GM23338 (cell line): ENCODE measurements around the gene NFKBIA. TPM values are rescaled to one million over a fixed set of nuclear protein-coding genes. Genes with fewer than 3 reads are reported as not detected.

Experiments
- ATAC-seq: fragments of 200-7000 bp; cut with Tn5 transposase; 3 replicates; pipeline ENCODE4 v1.9.1; 2020
- DNase-seq: peaks from one replicate; pipeline ENCODE4 v3.0.0-alpha.2; 2015; ENCODE audit warnings: low spot score
- H2AFZ ChIP-seq: fragments of 200-600 bp; sonication (generic); 2 replicates; pipeline ENCODE4 v1.8.0; 2016; ENCODE audit warnings: antibody characterized with exemption, mild to moderate bottlenecking, moderate library complexity
- H3F3A ChIP-seq: fragments of 200-600 bp; sonication (generic); replicated peaks from 2 replicates; pipeline ENCODE4 v1.8.0; 2017; ENCODE audit warnings: antibody characterized with exemption, mixed run types, low read depth
- H3K27ac ChIP-seq: fragments of 200-600 bp; sonication (generic); 2 replicates; pipeline ENCODE4 v1.6.1; 2016; ENCODE audit warnings: low read depth
- H3K27me3 ChIP-seq: fragments of 200-600 bp; sonication (generic); 2 replicates; pipeline ENCODE4 v1.8.0; 2016; ENCODE audit warnings: mild to moderate bottlenecking, mixed run types, moderate library complexity; ENCODE audit not compliant: insufficient read depth
- H3K36me3 ChIP-seq: fragments of 200-600 bp; sonication (generic); 2 replicates; pipeline ENCODE4 v1.8.0; 2016; ENCODE audit warnings: mild to moderate bottlenecking; ENCODE audit not compliant: insufficient read depth
- H3K4me1 ChIP-seq: fragments of 200-600 bp; sonication (generic); 2 replicates; pipeline ENCODE4 v1.8.0; 2016; ENCODE audit warnings: mild to moderate bottlenecking, moderate library complexity; ENCODE audit not compliant: insufficient read depth
- H3K4me2 ChIP-seq: fragments of 200-600 bp; sonication (generic); 2 replicates; pipeline ENCODE4 v1.7.1; 2017; ENCODE audit warnings: mixed run types
- H3K4me3 ChIP-seq: fragments of 200-600 bp; sonication (generic); 2 replicates; pipeline ENCODE4 v1.6.1; 2016; ENCODE audit warnings: mixed run types
- H3K79me2 ChIP-seq: fragments of 200-600 bp; sonication (generic); replicated peaks from 2 replicates; pipeline ENCODE4 v1.8.0; 2017; ENCODE audit warnings: mild to moderate bottlenecking; ENCODE audit not compliant: insufficient read depth
- H3K9me2 ChIP-seq: fragments of 200-600 bp; sonication (generic); 2 replicates; pipeline ENCODE4 v1.8.0; 2017; ENCODE audit not compliant: insufficient read depth
- H4K20me1 ChIP-seq: fragments of 200-600 bp; sonication (generic); replicated peaks from 2 replicates; pipeline ENCODE4 v1.8.0; 2017; ENCODE audit warnings: mild to moderate bottlenecking; ENCODE audit not compliant: insufficient read depth
- H3K27ac Mint-ChIP-seq: 2 replicates; pipeline ENCODE4 v1.8.0; 2020; ENCODE audit warnings: inconsistent platforms, mild to moderate bottlenecking, moderate library complexity, mixed read lengths
- H3K27me3 Mint-ChIP-seq: 3 replicates; pipeline ENCODE4 v1.8.0; 2022; ENCODE audit warnings: low read depth, mild to moderate bottlenecking, moderate library complexity, mixed read lengths, inconsistent platforms; ENCODE audit not compliant: insufficient read depth, poor library complexity
- H3K36me3 Mint-ChIP-seq: 3 replicates; pipeline ENCODE4 v1.8.0; 2021; ENCODE audit warnings: low read depth, mild to moderate bottlenecking, inconsistent platforms, moderate library complexity, mixed read lengths
- H3K4me1 Mint-ChIP-seq: 3 replicates; pipeline ENCODE4 v1.8.0; 2020; ENCODE audit warnings: mild to moderate bottlenecking, inconsistent platforms, mixed read lengths
- H3K4me3 Mint-ChIP-seq: 3 replicates; pipeline ENCODE4 v1.8.0; 2021; ENCODE audit warnings: moderate library complexity, mild to moderate bottlenecking, inconsistent platforms, mixed read lengths
- H3K9me3 Mint-ChIP-seq: 3 replicates; pipeline ENCODE4 v1.8.0; 2020; ENCODE audit warnings: moderate library complexity, mild to moderate bottlenecking, inconsistent platforms, mixed read lengths
- ETS1 ChIP-seq: IDR thresholded peaks from 2 replicates; pipeline ENCODE4 v1.6.1; 2016; ENCODE audit warnings: antibody characterized with exemption
- EZH2 ChIP-seq: fragments of 200-600 bp; sonication (generic); IDR thresholded peaks from one replicate; pipeline ENCODE4 v1.8.0; 2017; ENCODE audit warnings: antibody characterized with exemption, mild to moderate bottlenecking, low read depth; ENCODE audit not compliant: unreplicated experiment
- ZNF114 ChIP-seq: fragments of 250-450 bp; sonication (Bioruptor Pico); IDR thresholded peaks from 2 replicates; pipeline ENCODE4 v1.5.0; 2020; ENCODE audit warnings: mild to moderate bottlenecking, moderate library complexity
- polyA plus RNA-seq: library from polyadenylated mRNA; unstranded; fragments of >200 nt; fragmentation: Nextera tagmentation; extraction: Ambion mirVana; gene quantifications from 2 replicates; pipeline ENCODE4 v1.2.1, GENCODE V29; 2016
- total RNA-seq: library from RNA; depleted of rRNA; stranded (reverse); fragments of >200 nt; shearing (Covaris generic); gene quantifications from 2 replicates; pipeline ENCODE4 v1.2.3, GENCODE V29; 2014
- TF ChIP-seq, protein P1 (sequence below), 2 experiments: fragments of 200-600 bp in 1 of 2; sonication (generic) in 1 of 2; conservative IDR thresholded peaks; 2 replicates each; pipeline versions ENCODE4 v1.5.1 to v1.6.1; 2016 to 2017; ENCODE audit warnings: antibody characterized with exemption in 2 of 2, low read depth in 2 of 2, mild to moderate bottlenecking in 2 of 2, moderate library complexity in 1 of 2
- TF ChIP-seq, protein P2 (sequence below): fragments of 250-450 bp; sonication (Bioruptor Pico); IDR thresholded peaks from 2 replicates; pipeline ENCODE4 v1.5.0; 2020; ENCODE audit warnings: mild to moderate bottlenecking, moderate library complexity

The NFKBIA gene
- total and polyA plus RNA-seq, 2 experiments from 2014 or later: 33.4 to 41.3 TPM

DNA sequence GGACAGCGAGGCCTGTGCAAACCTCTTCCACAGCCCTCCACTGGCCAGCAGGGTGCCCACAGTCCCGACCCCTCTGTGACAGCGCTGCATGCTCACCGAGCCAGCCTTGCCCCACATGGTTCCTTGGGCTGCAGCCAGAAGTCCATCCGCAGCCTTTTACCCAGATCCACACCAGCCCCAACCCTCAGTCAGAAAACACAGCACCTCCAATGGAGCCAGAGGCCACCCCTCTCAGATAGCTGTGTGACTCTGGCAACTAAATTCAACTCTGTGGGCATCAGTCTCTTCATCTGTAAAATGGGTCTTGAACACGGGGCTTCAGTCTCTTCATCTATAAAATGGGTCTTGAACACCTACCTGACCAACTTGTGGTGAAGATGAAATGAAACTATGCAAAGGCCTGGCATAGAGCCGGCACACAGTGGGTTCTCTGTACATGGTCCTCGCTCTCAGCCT lies 38.0 kb downstream of the NFKBIA start:
- Histone ChIP-seq H3K27ac (no peak overlapping the region), H3K36me3 (no peaks in the 10 kb centered on the region), H4K20me1 (no peaks in the 10 kb centered on the region), H3K4me1 (peaks cover 10% of the 10 kb centered on the region), H3K4me3 (no peak overlapping the region), H3K4me2 (no peak overlapping the region), H3K9me2 (no peaks in the 10 kb centered on the region), H3F3A (no peaks in the 10 kb centered on the region), H2AFZ (0 out of 2 replicates have a peak overlapping the region, but pooled peaks have one; percentile 94), H3K79me2 (no peaks in the 10 kb centered on the region), H3K27me3 (no peaks in the 10 kb centered on the region)
- H3K27me3 Mint-ChIP-seq: peaks cover 6% of the 10 kb centered on the region
- ATAC-seq: no peak
- no peaks in the 10 kb centered on the region; the same call in 2 of the 3 replicates for H3K9me3 Mint-ChIP-seq
- H3K36me3 Mint-ChIP-seq: no peaks in the 10 kb centered on the region; the same call in 2 of the 3 replicates
- DNase-seq: no peak
- H3K4me1 Mint-ChIP-seq: peaks cover 24% of the 10 kb centered on the region
- H3K27ac Mint-ChIP-seq: 0 out of 2 replicates have a peak overlapping the region, but pooled peaks have one; percentile 40
- H3K4me3 Mint-ChIP-seq: no peak overlapping the region
- TF ChIP-seq ETS1 (no peak), ZNF114 (CRISPR knock-in tag) (no peak), EZH2 (no peak)
- TF ChIP-seq, protein P1, sequence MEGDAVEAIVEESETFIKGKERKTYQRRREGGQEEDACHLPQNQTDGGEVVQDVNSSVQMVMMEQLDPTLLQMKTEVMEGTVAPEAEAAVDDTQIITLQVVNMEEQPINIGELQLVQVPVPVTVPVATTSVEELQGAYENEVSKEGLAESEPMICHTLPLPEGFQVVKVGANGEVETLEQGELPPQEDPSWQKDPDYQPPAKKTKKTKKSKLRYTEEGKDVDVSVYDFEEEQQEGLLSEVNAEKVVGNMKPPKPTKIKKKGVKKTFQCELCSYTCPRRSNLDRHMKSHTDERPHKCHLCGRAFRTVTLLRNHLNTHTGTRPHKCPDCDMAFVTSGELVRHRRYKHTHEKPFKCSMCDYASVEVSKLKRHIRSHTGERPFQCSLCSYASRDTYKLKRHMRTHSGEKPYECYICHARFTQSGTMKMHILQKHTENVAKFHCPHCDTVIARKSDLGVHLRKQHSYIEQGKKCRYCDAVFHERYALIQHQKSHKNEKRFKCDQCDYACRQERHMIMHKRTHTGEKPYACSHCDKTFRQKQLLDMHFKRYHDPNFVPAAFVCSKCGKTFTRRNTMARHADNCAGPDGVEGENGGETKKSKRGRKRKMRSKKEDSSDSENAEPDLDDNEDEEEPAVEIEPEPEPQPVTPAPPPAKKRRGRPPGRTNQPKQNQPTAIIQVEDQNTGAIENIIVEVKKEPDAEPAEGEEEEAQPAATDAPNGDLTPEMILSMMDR (conservative IDR thresholded peaks at IDR 0.05; ENCODE audit: low read depth in 2 of 2): no peak
- TF ChIP-seq, protein P2, sequence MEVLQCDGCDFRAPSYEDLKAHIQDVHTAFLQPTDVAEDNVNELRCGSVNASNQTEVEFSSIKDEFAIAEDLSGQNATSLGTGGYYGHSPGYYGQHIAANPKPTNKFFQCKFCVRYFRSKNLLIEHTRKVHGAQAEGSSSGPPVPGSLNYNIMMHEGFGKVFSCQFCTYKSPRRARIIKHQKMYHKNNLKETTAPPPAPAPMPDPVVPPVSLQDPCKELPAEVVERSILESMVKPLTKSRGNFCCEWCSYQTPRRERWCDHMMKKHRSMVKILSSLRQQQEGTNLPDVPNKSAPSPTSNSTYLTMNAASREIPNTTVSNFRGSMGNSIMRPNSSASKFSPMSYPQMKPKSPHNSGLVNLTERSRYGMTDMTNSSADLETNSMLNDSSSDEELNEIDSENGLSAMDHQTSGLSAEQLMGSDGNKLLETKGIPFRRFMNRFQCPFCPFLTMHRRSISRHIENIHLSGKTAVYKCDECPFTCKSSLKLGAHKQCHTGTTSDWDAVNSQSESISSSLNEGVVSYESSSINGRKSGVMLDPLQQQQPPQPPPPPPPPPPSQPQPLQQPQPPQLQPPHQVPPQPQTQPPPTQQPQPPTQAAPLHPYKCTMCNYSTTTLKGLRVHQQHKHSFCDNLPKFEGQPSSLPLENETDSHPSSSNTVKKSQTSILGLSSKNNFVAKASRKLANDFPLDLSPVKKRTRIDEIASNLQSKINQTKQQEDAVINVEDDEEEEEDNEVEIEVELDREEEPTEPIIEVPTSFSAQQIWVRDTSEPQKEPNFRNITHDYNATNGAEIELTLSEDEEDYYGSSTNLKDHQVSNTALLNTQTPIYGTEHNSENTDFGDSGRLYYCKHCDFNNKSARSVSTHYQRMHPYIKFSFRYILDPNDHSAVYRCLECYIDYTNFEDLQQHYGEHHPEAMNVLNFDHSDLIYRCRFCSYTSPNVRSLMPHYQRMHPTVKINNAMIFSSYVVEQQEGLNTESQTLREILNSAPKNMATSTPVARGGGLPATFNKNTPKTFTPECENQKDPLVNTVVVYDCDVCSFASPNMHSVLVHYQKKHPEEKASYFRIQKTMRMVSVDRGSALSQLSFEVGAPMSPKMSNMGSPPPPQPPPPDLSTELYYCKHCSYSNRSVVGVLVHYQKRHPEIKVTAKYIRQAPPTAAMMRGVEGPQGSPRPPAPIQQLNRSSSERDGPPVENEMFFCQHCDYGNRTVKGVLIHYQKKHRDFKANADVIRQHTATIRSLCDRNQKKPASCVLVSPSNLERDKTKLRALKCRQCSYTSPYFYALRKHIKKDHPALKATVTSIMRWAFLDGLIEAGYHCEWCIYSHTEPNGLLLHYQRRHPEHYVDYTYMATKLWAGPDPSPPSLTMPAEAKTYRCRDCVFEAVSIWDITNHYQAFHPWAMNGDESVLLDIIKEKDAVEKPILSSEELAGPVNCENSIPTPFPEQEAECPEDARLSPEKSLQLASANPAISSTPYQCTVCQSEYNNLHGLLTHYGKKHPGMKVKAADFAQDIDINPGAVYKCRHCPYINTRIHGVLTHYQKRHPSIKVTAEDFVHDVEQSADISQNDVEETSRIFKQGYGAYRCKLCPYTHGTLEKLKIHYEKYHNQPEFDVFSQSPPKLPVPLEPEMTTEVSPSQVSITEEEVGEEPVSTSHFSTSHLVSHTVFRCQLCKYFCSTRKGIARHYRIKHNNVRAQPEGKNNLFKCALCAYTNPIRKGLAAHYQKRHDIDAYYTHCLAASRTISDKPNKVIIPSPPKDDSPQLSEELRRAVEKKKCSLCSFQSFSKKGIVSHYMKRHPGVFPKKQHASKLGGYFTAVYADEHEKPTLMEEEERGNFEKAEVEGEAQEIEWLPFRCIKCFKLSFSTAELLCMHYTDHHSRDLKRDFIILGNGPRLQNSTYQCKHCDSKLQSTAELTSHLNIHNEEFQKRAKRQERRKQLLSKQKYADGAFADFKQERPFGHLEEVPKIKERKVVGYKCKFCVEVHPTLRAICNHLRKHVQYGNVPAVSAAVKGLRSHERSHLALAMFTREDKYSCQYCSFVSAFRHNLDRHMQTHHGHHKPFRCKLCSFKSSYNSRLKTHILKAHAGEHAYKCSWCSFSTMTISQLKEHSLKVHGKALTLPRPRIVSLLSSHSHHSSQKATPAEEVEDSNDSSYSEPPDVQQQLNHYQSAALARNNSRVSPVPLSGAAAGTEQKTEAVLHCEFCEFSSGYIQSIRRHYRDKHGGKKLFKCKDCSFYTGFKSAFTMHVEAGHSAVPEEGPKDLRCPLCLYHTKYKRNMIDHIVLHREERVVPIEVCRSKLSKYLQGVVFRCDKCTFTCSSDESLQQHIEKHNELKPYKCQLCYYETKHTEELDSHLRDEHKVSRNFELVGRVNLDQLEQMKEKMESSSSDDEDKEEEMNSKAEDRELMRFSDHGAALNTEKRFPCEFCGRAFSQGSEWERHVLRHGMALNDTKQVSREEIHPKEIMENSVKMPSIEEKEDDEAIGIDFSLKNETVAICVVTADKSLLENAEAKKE (CRISPR knock-in tag): no peak
